ENCODE measurements around the gene ADRA2C.

Gene ADRA2C

GRCh38 chr4:3766036-3766784 lies at the start of gene ADRA2C:
ADRA2C (plus strand) TSS chr4:3766385; CDS start chr4:3766607, 222 bp downstream.
- no peak for DNase-seq

GRCh38 chr4:3716631-3717235 lies 49.5 kb upstream of the ADRA2C start:
- DNase-seq = no peak

- no peak for DNase-seq
Observed at GRCh38 chr4:3717241-3717640, 48.9 kb upstream of the ADRA2C start.

GRCh38 chr4:3718462-3718861 lies 47.7 kb upstream of the ADRA2C start:
- DNase-seq = no peak

- DNase-seq = no peak
Observed at GRCh38 chr4:3719191-3719590, 47.0 kb upstream of the ADRA2C start.

- DNase-seq = no peak
Observed at GRCh38 chr4:3719836-3720235, 46.3 kb upstream of the ADRA2C start.

- DNase-seq = no peak
Observed at GRCh38 chr4:3720466-3720865, 45.7 kb upstream of the ADRA2C start.

- DNase-seq = no peak
Observed at GRCh38 chr4:3721186-3721585, 45.0 kb upstream of the ADRA2C start.

GRCh38 chr4:3721627-3722026 lies 44.6 kb upstream of the ADRA2C start:
- DNase-seq = no peak

GRCh38 chr4:3722446-3723231 lies 43.5 kb upstream of the ADRA2C start:
- DNase-seq = no peak

- DNase-seq = no peak
Observed at GRCh38 chr4:3723232-3723642, 42.9 kb upstream of the ADRA2C start.

GRCh38 chr4:3724319-3725231 lies 41.6 kb upstream of the ADRA2C start:
- no peak for DNase-seq

GRCh38 chr4:3725936-3726870 lies 40.0 kb upstream of the ADRA2C start:
- no peak for DNase-seq

- no peak for DNase-seq
Observed at GRCh38 chr4:3727847-3728469, 38.2 kb upstream of the ADRA2C start.

- no peak for DNase-seq
Observed at GRCh38 chr4:3729188-3729881, 36.9 kb upstream of the ADRA2C start.

- no peak for DNase-seq
Observed at GRCh38 chr4:3729882-3730226, 36.3 kb upstream of the ADRA2C start.

- DNase-seq = no peak
Observed at GRCh38 chr4:3730422-3731190, 35.6 kb upstream of the ADRA2C start.

GRCh38 chr4:3732076-3733028 lies 33.8 kb upstream of the ADRA2C start:
- DNase-seq = no peak

- no peak for DNase-seq
Observed at GRCh38 chr4:3733195-3733594, 33.0 kb upstream of the ADRA2C start.
